ENCODE measurements around the gene OR4C12. TPM values are rescaled to one million over a fixed set of nuclear protein-coding genes. Genes with fewer than 3 reads are reported as not detected.
"Not testable (repeated sequence)": the region's sequence is repeated elsewhere in the genome, so short reads cannot be mapped to it uniquely, and the experiment has no call there.

OR4C12 gene
- not detected in 2 replicates for total RNA-seq (2014; rRNA removed; shearing (Covaris generic))
- not detected in 2 replicates for polyA plus RNA-seq (2014; cell fraction: nucleus; rRNA removed)

- DNase-seq (ENCODE audit: extremely low read depth, low read depth), result not testable (repeated sequence)
Measured at GRCh38 chr11:49982435-49982834, at the start of gene OR4C12. Gene OR4C12 (minus strand): TSS chr11:49982535. CDS start chr11:49982501, 34 bp downstream.

- no peak for DNase-seq (ENCODE audit: extremely low read depth, low read depth)
Measured at GRCh38 chr11:50030193-50030592, 47.9 kb upstream of the OR4C12 start.

GRCh38 chr11:49995565-49995964 lies 13.2 kb upstream of the OR4C12 start:
- peak; percentile 52 for DNase-seq (ENCODE audit: extremely low read depth, low read depth)

GRCh38 chr11:49973439-49973838 lies 8.9 kb downstream of the OR4C12 start:
- not testable (repeated sequence) for DNase-seq (ENCODE audit: extremely low read depth, low read depth)

- no peak for DNase-seq (ENCODE audit: extremely low read depth, low read depth)
Measured at GRCh38 chr11:49952091-49952490, 30.2 kb downstream of the OR4C12 start, which contains the start of gene OR4C13. Gene OR4C13 (plus strand): TSS chr11:49952391. CDS start chr11:49952423, 32 bp downstream.

- DNase-seq (ENCODE audit: extremely low read depth, low read depth), result not testable (repeated sequence)
Measured at GRCh38 chr11:49948701-49949100, 33.6 kb downstream of the OR4C12 start.

Other genes with a start within 250 kb of the OR4C12 start
- gene OR4C13, start 30.1 kb downstream of the OR4C12 start, total RNA-seq (2014; rRNA removed; shearing (Covaris generic)), result not detected in 2 replicates
- gene OR4C45, start 50.3 kb upstream of the OR4C12 start, total RNA-seq (2014; rRNA removed; shearing (Covaris generic)), result not detected in 2 replicates